NK-92 (cell line): ENCODE measurements around the gene GNPTG.

Experiments used
- DNase-seq: peaks from one replicate; lab custom pipeline; 2025; ENCODE audit not compliant: unreplicated experiment; lab: John Stamatoyannopoulos, UW

The GNPTG gene

GRCh38 chr16:1371054-1371978 is 19.6 kb downstream of the GNPTG start:
- DNase-seq = no peak

GRCh38 chr16:1372292-1372950 is 20.7 kb downstream of the GNPTG start:
- DNase-seq = no peak

- DNase-seq = no peak
Measured at GRCh38 chr16:1374418-1375297, 22.9 kb downstream of the GNPTG start.

GRCh38 chr16:1375298-1375640 is 23.5 kb downstream of the GNPTG start:
- no peak for DNase-seq

- no peak for DNase-seq
Measured at GRCh38 chr16:1375741-1376410, 24.1 kb downstream of the GNPTG start.

GRCh38 chr16:1377406-1378010 is 25.8 kb downstream of the GNPTG start:
- DNase-seq = no peak

- no peak for DNase-seq
Measured at GRCh38 chr16:1378087-1378803, 26.5 kb downstream of the GNPTG start.

- DNase-seq = no peak
Measured at GRCh38 chr16:1378804-1379303, 27.1 kb downstream of the GNPTG start.

GRCh38 chr16:1379304-1380076 is 27.8 kb downstream of the GNPTG start:
- DNase-seq = no peak

- no peak for DNase-seq
Measured at GRCh38 chr16:1380195-1380594, 28.5 kb downstream of the GNPTG start.

GRCh38 chr16:1381612-1382406 is 30.1 kb downstream of the GNPTG start:
- DNase-seq = no peak

GRCh38 chr16:1383556-1383955 is 31.8 kb downstream of the GNPTG start:
- DNase-seq = no peak

- no peak for DNase-seq
Measured at GRCh38 chr16:1385232-1385631, 33.5 kb downstream of the GNPTG start.

GRCh38 chr16:1387331-1387730 is 35.6 kb downstream of the GNPTG start:
- DNase-seq = no peak

GRCh38 chr16:1389762-1390161 is 38.0 kb downstream of the GNPTG start:
- no peak for DNase-seq

- no peak for DNase-seq
Measured at GRCh38 chr16:1390239-1390779, 38.6 kb downstream of the GNPTG start.

- no peak for DNase-seq
Measured at GRCh38 chr16:1392826-1393225, 41.1 kb downstream of the GNPTG start.
